GM19239 (cell line): ENCODE data around the gene SYNPO2.

ENCODE experiments used
- DNase-seq: peaks from one replicate; pipeline ENCODE4 v3.0.0; 2011; ENCODE audit warnings: low spot score; ENCODE audit not compliant: insufficient read length
- FAIRE-seq: peaks from 2 replicates; lab custom pipeline; 2011; peaks lifted over from hg19 to GRCh38; lab: Jason Lieb, UNC

The SYNPO2 gene

GRCh38 chr4:118921786-118922185, 33.1 kb downstream of the SYNPO2 start:
- DNase-seq (no peak), FAIRE-seq (no peak)

- DNase-seq: no peak
- no peak for FAIRE-seq
These were observed 35.2 kb downstream of the SYNPO2 start for GRCh38 chr4:118923891-118924290.

- FAIRE-seq: no peak
- DNase-seq: no peak
These were observed 39.3 kb downstream of the SYNPO2 start for GRCh38 chr4:118927974-118928373.

- DNase-seq: no peak
- no peak for FAIRE-seq
These were observed 41.6 kb downstream of the SYNPO2 start for GRCh38 chr4:118930255-118930654.

GRCh38 chr4:118931786-118932185, 43.1 kb downstream of the SYNPO2 start:
- no peak for FAIRE-seq
- no peak for DNase-seq

- DNase-seq (no peak), FAIRE-seq (no peak)
These were observed 47.2 kb downstream of the SYNPO2 start for GRCh38 chr4:118935819-118936218.

- FAIRE-seq (no peak), DNase-seq (no peak)
These were observed 47.8 kb downstream of the SYNPO2 start for GRCh38 chr4:118936406-118936805.

GRCh38 chr4:118939169-118939783, 50.6 kb downstream of the SYNPO2 start:
- DNase-seq (no peak), FAIRE-seq (no peak)

GRCh38 chr4:118941149-118941548, 52.5 kb downstream of the SYNPO2 start:
- FAIRE-seq (no peak), DNase-seq (no peak)

- FAIRE-seq (no peak), DNase-seq (no peak)
These were observed 53.1 kb downstream of the SYNPO2 start for GRCh38 chr4:118941799-118942198.

GRCh38 chr4:118942465-118942864, 53.8 kb downstream of the SYNPO2 start:
- DNase-seq: no peak
- no peak for FAIRE-seq

- DNase-seq (no peak), FAIRE-seq (no peak)
These were observed 58.4 kb downstream of the SYNPO2 start for GRCh38 chr4:118947095-118947494.

- FAIRE-seq (no peak), DNase-seq (no peak)
These were observed 60.0 kb downstream of the SYNPO2 start for GRCh38 chr4:118948545-118949144.

- FAIRE-seq (no peak), DNase-seq (no peak)
These were observed 61.6 kb downstream of the SYNPO2 start for GRCh38 chr4:118950224-118950623.

- FAIRE-seq (no peak), DNase-seq (no peak)
These were observed 62.4 kb downstream of the SYNPO2 start for GRCh38 chr4:118950929-118951570.

- DNase-seq (no peak), FAIRE-seq (no peak)
These were observed 64.6 kb downstream of the SYNPO2 start for GRCh38 chr4:118953276-118953675.

GRCh38 chr4:118954246-118954645, 65.6 kb downstream of the SYNPO2 start:
- DNase-seq (no peak), FAIRE-seq (no peak)

- FAIRE-seq: no peak
- DNase-seq: no peak
These were observed 66.9 kb downstream of the SYNPO2 start for GRCh38 chr4:118955515-118955914.

- DNase-seq (no peak), FAIRE-seq (no peak)
These were observed 69.2 kb downstream of the SYNPO2 start for GRCh38 chr4:118957722-118958445.

- no peak for FAIRE-seq
- DNase-seq: no peak
These were observed 73.9 kb downstream of the SYNPO2 start for GRCh38 chr4:118962540-118962939.

GRCh38 chr4:118964891-118965411, 76.3 kb downstream of the SYNPO2 start:
- FAIRE-seq: no peak
- DNase-seq: no peak
